ENCODE results near the gene MAGI2.

Gene MAGI2

GRCh38 chr7:78111386-78111785, 1342.1 kb downstream of the MAGI2 start:
- no peak for DNase-seq

GRCh38 chr7:78103475-78103874, 1350.0 kb downstream of the MAGI2 start:
- no peak for DNase-seq

- no peak for DNase-seq
Measured at GRCh38 chr7:78101076-78101475, 1352.4 kb downstream of the MAGI2 start.

GRCh38 chr7:78099715-78100394, 1353.6 kb downstream of the MAGI2 start:
- no peak for DNase-seq

- DNase-seq, result no peak
Measured at GRCh38 chr7:78095549-78095948, 1357.9 kb downstream of the MAGI2 start.

GRCh38 chr7:78092331-78092730, 1361.1 kb downstream of the MAGI2 start:
- no peak for DNase-seq

GRCh38 chr7:78090616-78091015, 1362.9 kb downstream of the MAGI2 start:
- no peak for DNase-seq

- DNase-seq, result no peak
Measured at GRCh38 chr7:78083476-78084120, 1369.9 kb downstream of the MAGI2 start.

- DNase-seq, result no peak
Measured at GRCh38 chr7:78082556-78082955, 1370.9 kb downstream of the MAGI2 start.

- no peak for DNase-seq
Measured at GRCh38 chr7:78081888-78082287, 1371.6 kb downstream of the MAGI2 start.

- DNase-seq, result no peak
Measured at GRCh38 chr7:78081344-78081743, 1372.1 kb downstream of the MAGI2 start.

GRCh38 chr7:78080811-78081210, 1372.7 kb downstream of the MAGI2 start:
- DNase-seq, result no peak

- DNase-seq, result no peak
Measured at GRCh38 chr7:78080241-78080640, 1373.2 kb downstream of the MAGI2 start.

GRCh38 chr7:78074713-78075112, 1378.8 kb downstream of the MAGI2 start:
- DNase-seq, result no peak

- DNase-seq, result no peak
Measured at GRCh38 chr7:78073609-78074382, 1379.7 kb downstream of the MAGI2 start.

GRCh38 chr7:78072201-78072590, 1381.3 kb downstream of the MAGI2 start:
- DNase-seq, result no peak

GRCh38 chr7:78071491-78072200, 1381.8 kb downstream of the MAGI2 start:
- DNase-seq, result no peak

- no peak for DNase-seq
Measured at GRCh38 chr7:78066599-78066998, 1386.9 kb downstream of the MAGI2 start.

- no peak for DNase-seq
Measured at GRCh38 chr7:78063758-78064157, 1389.7 kb downstream of the MAGI2 start.

- no peak for DNase-seq
Measured at GRCh38 chr7:78062214-78062613, 1391.3 kb downstream of the MAGI2 start.

GRCh38 chr7:78057571-78057970, 1395.9 kb downstream of the MAGI2 start:
- no peak for DNase-seq

GRCh38 chr7:78055599-78055998, 1397.9 kb downstream of the MAGI2 start:
- DNase-seq, result no peak

GRCh38 chr7:78055001-78055573, 1398.4 kb downstream of the MAGI2 start:
- no peak for DNase-seq

Measured in inflammatory macrophage treated with lipopolysaccharide for 4 hours (primary cell).